ENCODE data around the gene GDF10.

Gene GDF10

GRCh38 chr10:47283848-47284247, 16.1 kb upstream of the GDF10 start:
- no peaks in the 10 kb centered on the region for H3K27me3 ChIP-seq
- H3K36me3 ChIP-seq: no peaks in the 10 kb centered on the region
- H3K9me3 ChIP-seq: no peaks in the 10 kb centered on the region
- no peak for TF ChIP-seq CTCF (IDR thresholded peaks at IDR 0.05; ENCODE audit: low read depth, low read length)
- H3K4me1 ChIP-seq: 0 out of 2 replicates have a peak, but pooled peaks cover 2% of the 10 kb centered on the region
- no peak overlapping the region for H3K4me3 ChIP-seq (ENCODE audit: low read depth, low read length)
- no peak for DNase-seq

GRCh38 chr10:47285381-47286115, 14.4 kb upstream of the GDF10 start:
- H3K4me3 ChIP-seq (ENCODE audit: low read depth, low read length): no peak overlapping the region
- H3K4me1 ChIP-seq: 0 out of 2 replicates have a peak, but pooled peaks cover 2% of the 10 kb centered on the region
- H3K36me3 ChIP-seq: no peaks in the 10 kb centered on the region
- DNase-seq: no peak
- TF ChIP-seq CTCF (IDR thresholded peaks at IDR 0.05; ENCODE audit: low read depth, low read length): no peak
- H3K9me3 ChIP-seq: no peaks in the 10 kb centered on the region
- no peaks in the 10 kb centered on the region for H3K27me3 ChIP-seq

DNA sequence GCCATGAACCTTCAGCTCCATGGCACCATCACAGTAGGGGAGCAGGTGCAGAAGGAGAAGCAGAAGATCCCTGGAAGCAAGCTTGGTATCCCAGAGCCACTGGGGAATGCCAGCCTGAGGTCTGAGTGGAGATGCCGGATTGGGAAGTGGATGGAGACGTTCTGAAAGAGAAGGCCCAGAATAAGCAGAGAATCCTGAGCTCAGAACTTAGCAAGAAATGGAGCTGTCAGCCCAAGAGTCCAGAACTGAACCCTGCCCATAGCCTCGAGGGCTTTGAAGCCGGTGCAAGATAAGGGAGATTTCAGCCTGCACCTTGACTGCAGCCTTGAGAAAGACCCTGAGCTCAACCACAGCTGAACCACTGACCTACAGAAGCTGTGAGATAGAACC, 13.9 kb upstream of the GDF10 start:
- Histone ChIP-seq H3K4me1 (0 out of 2 replicates have a peak, but pooled peaks cover 2% of the 10 kb centered on the region), H3K27me3 (no peaks in the 10 kb centered on the region)
- no peak for TF ChIP-seq CTCF (IDR thresholded peaks at IDR 0.05; ENCODE audit: low read depth, low read length)

GRCh38 chr10:47286591-47287315, 13.2 kb upstream of the GDF10 start:
- H3K9me3 ChIP-seq: no peaks in the 10 kb centered on the region
- TF ChIP-seq CTCF (IDR thresholded peaks at IDR 0.05; ENCODE audit: low read depth, low read length): no peak
- no peaks in the 10 kb centered on the region for H3K36me3 ChIP-seq
- 0 out of 2 replicates have a peak, but pooled peaks cover 2% of the 10 kb centered on the region for H3K4me1 ChIP-seq
- no peak overlapping the region for H3K4me3 ChIP-seq (ENCODE audit: low read depth, low read length)
- no peaks in the 10 kb centered on the region for H3K27me3 ChIP-seq
- no peak for DNase-seq

More for the DNA sequence above, 13.9 kb upstream of the GDF10 start:
- Histone ChIP-seq H3K4me3 (ENCODE audit: low read depth, low read length) (no peak overlapping the region), H3K36me3 (no peaks in the 10 kb centered on the region), H3K9me3 (no peaks in the 10 kb centered on the region)
- DNase-seq: no peak

- DNase-seq: peak; percentile 58
- no peaks in the 10 kb centered on the region for H3K36me3 ChIP-seq
- no peaks in the 10 kb centered on the region for H3K9me3 ChIP-seq
- H3K4me3 ChIP-seq (ENCODE audit: low read depth, low read length): no peak overlapping the region
- H3K4me1 ChIP-seq: 0 out of 2 replicates have a peak, but pooled peaks cover 2% of the 10 kb centered on the region
- no peaks in the 10 kb centered on the region for H3K27me3 ChIP-seq
- no peak for TF ChIP-seq CTCF (IDR thresholded peaks at IDR 0.05; ENCODE audit: low read depth, low read length)
Observed at GRCh38 chr10:47287365-47287802, 12.6 kb upstream of the GDF10 start.

DNA sequence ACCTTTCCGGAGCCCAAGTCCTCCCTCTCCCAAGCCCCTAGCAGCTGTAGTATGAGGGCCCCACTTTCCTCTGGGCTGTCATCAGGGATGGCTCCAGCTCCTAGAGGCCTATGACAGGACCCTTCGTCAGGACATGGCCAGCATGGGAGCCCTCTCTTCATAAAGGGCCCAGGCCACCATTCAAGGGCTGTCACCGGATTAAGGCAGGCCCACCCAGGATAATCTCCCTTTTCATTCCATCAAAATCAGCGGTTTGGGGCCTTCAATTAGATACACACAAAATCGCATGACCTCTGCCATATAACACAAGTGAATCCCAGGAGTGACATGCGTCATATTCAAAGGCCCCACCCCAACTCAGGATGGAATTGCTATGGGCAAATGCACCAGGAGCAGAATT, 12.2 kb upstream of the GDF10 start:
- Histone ChIP-seq H3K4me3 (ENCODE audit: low read depth, low read length) (no peak overlapping the region), H3K27me3 (no peaks in the 10 kb centered on the region), H3K36me3 (no peaks in the 10 kb centered on the region), H3K4me1 (0 out of 2 replicates have a peak, but pooled peaks cover 2% of the 10 kb centered on the region), H3K9me3 (no peaks in the 10 kb centered on the region)
- DNase-seq: no peak
- no peak for TF ChIP-seq CTCF (IDR thresholded peaks at IDR 0.05; ENCODE audit: low read depth, low read length)
